ENCODE data around the gene CNN3. TPM values are rescaled to one million over a fixed set of nuclear protein-coding genes. Genes with fewer than 3 reads are reported as not detected.
A peak's percentile ranks its signal among the peaks of the same experiment; 100 is the strongest.

Gene CNN3
- total and polyA plus RNA-seq, 2 of the 4 experiments (the other 2 are of a cell fraction): 249 to 552 TPM

GRCh38 chr1:94947437-94947836, 20.5 kb upstream of the CNN3 start:
- Histone ChIP-seq H3K79me1 (ENCODE audit: low read depth in 1 of 2, low read length in 2 of 2) (no peaks in the 10 kb centered on the region), H3K4me3 (ENCODE audit: insufficient read depth, low read depth, low read length) (no peak overlapping the region), H3K36me3 (ENCODE audit: control insufficient read depth, insufficient read depth, low read length) (no peaks in the 10 kb centered on the region), H3K9ac (ENCODE audit: low read depth, low read length) (no peak overlapping the region), H4K8ac (ENCODE audit: low read depth in 2 of 2, low read length in 2 of 2) (no peak overlapping the region), H3K18ac (ENCODE audit: low read depth, low read length) (no peak overlapping the region), H4K5ac (ENCODE audit: low read depth, low read length) (no peak overlapping the region), H3K14ac (replicated peaks; ENCODE audit: low read depth, low read length) (no peak overlapping the region), H2BK120ac (ENCODE audit: low read depth, low read length) (no peak overlapping the region), H4K91ac (ENCODE audit: insufficient read depth, low read depth, low read length) (no peak overlapping the region), H3K9me3 (ENCODE audit: control insufficient read depth, insufficient read depth, low read length) (peaks cover 1% of the 10 kb centered on the region; the same call in 1 of the 2 replicates), H2BK20ac (ENCODE audit: low read depth, low read length) (peak overlapping the region; percentile 0; the same call in 1 of the 2 replicates), H2AK9ac (replicated peaks; ENCODE audit: low read depth, low read length, poor library complexity) (no peak overlapping the region), H2BK5ac (ENCODE audit: low read depth, low read length, poor library complexity, severe bottlenecking) (no peak overlapping the region), H3K56ac (ENCODE audit: extremely low read depth, insufficient read depth, low read length) (no peak overlapping the region), H3K4me1 (ENCODE audit: control insufficient read depth, insufficient read depth, low read length) (peaks cover 7% of the 10 kb centered on the region), H3K23ac (ENCODE audit: low read depth, low read length) (no peak overlapping the region), H3K27me3 (ENCODE audit: control insufficient read depth, insufficient read depth, low read length) (no peaks in the 10 kb centered on the region; the same call in 1 of the 2 replicates), H4K20me1 (ENCODE audit: insufficient read depth, low read length) (no peaks in the 10 kb centered on the region), H2AFZ (replicated peaks; ENCODE audit: low read length, poor library complexity) (no peak overlapping the region), H2BK15ac (ENCODE audit: low read depth, low read length) (0 out of 3 replicates have a peak overlapping the region, but pooled peaks have one; percentile 10), H2AK5ac (ENCODE audit: low read depth, low read length) (0 out of 2 replicates have a peak overlapping the region, but pooled peaks have one; percentile 0), H3K4ac (ENCODE audit: low read depth, low read length) (no peak overlapping the region), H3K27ac (ENCODE audit: insufficient read depth, low read length) (peak overlapping the region; percentile 14; the same call in 1 of the 2 replicates), H3K4me2 (ENCODE audit: low read depth, low read length) (no peak overlapping the region), H3K9me1 (ENCODE audit: insufficient read depth, low read length) (no peaks in the 10 kb centered on the region; the same call in 1 of the 2 replicates)
- ATAC-seq (ENCODE audit: low read depth) (peak; percentile 95), DNase-seq (peak; percentile 90)
- intact Hi-C loops (cut with micrococcal nuclease): no loop called here
- TF ChIP-seq MXI1 (IDR thresholded peaks at IDR 0.05; ENCODE audit: borderline replicate concordance, low read depth, low read length) (0 out of 2 replicates have a peak, but pooled peaks have one; percentile 20), USF2 (IDR thresholded peaks at IDR 0.05; ENCODE audit: low read depth, low read length) (no peak), RFX5 (IDR thresholded peaks at IDR 0.05; ENCODE audit: low read depth, low read length) (no peak), CEBPB (IDR thresholded peaks at IDR 0.05; ENCODE audit: low read depth, low read length) (peak; percentile 14; the same call in 1 of the 2 replicates), RAD21 (IDR thresholded peaks at IDR 0.05; ENCODE audit: low read length) (peak; percentile 9; the same call in 1 of the 2 replicates)
- in situ Hi-C loops (cut with MboI; ENCODE audit: low sequenced_read_pairs): no loop called here
- CTCF ChIA-PET: interaction anchor here (0.6 kb wide), 1 partner anchor 94 kb away, joined by 5 read pairs; no protein-coding TSS in a partner anchor
- dilution Hi-C loops (cut with HindIII; ENCODE audit: low sequenced_read_pairs, unreplicated experiment): no loop called here
- no CpG with 5 or more reads among the region's 1 CpG for WGBS, 2 experiments (ENCODE audit: extremely low coverage in 2 of 2, insufficient read length in 1 of 2)
- POLR2A ChIA-PET (ENCODE audit: unreplicated experiment): no interaction called here
- no TSS peak for BruUV-seq (replicated peaks)

Data from IMR-90 (cell line).